ENCODE data around the gene TMEM126A. TPM values are rescaled to one million over a fixed set of nuclear protein-coding genes. Genes with fewer than 3 reads are reported as not detected.
"Not testable (repeated sequence)": the region's sequence is repeated elsewhere in the genome, so short reads cannot be mapped to it uniquely, and the experiment has no call there.

TMEM126A gene
- total RNA-seq, 1 experiment from 2014 or later, result 50.9 TPM

DNA sequence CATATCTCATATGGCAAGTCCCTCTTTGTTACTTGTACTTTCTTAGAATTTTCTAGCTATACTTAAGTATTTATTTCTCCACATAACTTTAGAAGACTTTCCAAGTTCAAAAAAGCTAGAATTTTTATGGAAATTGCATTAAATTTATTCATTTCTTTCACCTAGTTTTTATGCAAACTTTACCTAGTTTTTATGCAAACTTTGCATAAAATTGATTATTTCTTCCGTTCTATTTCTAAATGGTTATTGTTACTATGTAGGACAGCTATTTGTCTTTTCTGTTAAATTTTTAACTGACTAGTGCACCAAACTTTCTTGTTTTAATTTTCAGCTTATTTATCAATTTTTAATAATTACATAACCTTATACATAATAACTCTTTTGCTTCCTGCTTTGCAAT lies 20.4 kb downstream of the TMEM126A start:
- H3K9me3 ChIP-seq (ENCODE audit: control insufficient read depth, insufficient read depth, low read depth, low read length), result no peaks in the 10 kb centered on the region
- intact Hi-C loops (cut with micrococcal nuclease; ENCODE audit: unreplicated experiment) (no loop called here), in situ Hi-C loops (cut with HindIII; ENCODE audit: low pct_unique_long_range_greater_than_20kb, low sequenced_read_pairs) (no loop called here)
- H3K36me3 ChIP-seq (ENCODE audit: control insufficient read depth, insufficient read depth, low read length), result no peaks in the 10 kb centered on the region; the same call in 1 of the 2 replicates
- no peak overlapping the region for H3K27ac ChIP-seq (ENCODE audit: low read length)
- H3K4me3 ChIP-seq (ENCODE audit: low read depth in 2 of 2, low read length in 2 of 2), result no peak overlapping the region
- no TSS peak for BruUV-seq (replicated peaks)
- CTCF ChIA-PET, result no interaction called here
- DNase-seq (ENCODE audit: low read depth, low spot score), result no peak
- POLR2A ChIA-PET, result no interaction called here
- H3K4me1 ChIP-seq (ENCODE audit: control insufficient read depth, insufficient read depth, low read length), result peaks cover 13% of the 10 kb centered on the region
- H3K27me3 ChIP-seq (ENCODE audit: control insufficient read depth, insufficient read depth, low read length), result no peaks in the 10 kb centered on the region
- TF ChIP-seq TCF7L2 (IDR thresholded peaks at IDR 0.05; ENCODE audit: low read depth, low read length) (no peak), POLR2AphosphoS5 (IDR thresholded peaks at IDR 0.05; ENCODE audit: low read depth, low read length) (no peak), SIN3A (IDR thresholded peaks at IDR 0.05; ENCODE audit: borderline replicate concordance, insufficient read depth, low read depth, low read length) (no peak), CTCF (IDR thresholded peaks at IDR 0.05) (no peak), REST (IDR thresholded peaks at IDR 0.05; ENCODE audit: insufficient read depth in 1 of 2, low read depth in 2 of 2, low read length in 1 of 2) (no peak)
- ATAC-seq, result no peak

DNA sequence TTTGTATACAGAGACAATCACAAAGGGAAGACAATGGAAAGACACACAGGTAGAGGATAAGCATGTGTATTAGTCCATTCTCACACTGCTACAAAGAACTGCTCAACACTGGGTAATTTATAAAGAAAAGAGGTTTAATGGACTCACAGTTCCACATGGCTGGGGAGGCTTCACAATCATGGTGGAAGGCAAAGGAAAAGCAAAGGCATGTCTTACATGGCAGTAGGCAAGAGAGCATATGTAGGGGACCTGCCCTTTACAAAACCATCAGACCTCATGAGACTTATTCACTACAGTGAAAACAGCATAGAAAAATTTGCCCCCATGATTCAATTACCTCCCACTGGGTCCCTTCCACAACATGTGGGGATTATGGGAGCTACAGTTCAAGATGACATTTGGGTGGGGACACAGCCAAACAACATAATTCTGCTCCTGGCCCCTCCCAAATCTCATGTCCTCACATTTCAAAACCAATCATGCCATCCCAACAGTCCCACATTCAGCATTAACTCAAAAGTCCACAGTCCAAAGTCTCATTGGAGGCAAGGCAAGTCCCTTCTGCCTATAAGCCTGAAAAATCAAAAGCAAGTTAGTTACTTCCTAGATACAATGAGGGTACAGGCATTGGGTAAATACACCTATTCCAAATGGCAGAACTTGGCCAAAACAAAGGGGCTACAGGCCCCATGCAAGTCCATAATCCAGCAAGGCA lies 23.3 kb downstream of the TMEM126A start:
- H3K27me3 ChIP-seq (ENCODE audit: control insufficient read depth, insufficient read depth, low read length); H3K4me3 ChIP-seq (ENCODE audit: low read depth in 2 of 2, low read length in 2 of 2); BruUV-seq (replicated peaks); in situ Hi-C loops (cut with HindIII; ENCODE audit: low pct_unique_long_range_greater_than_20kb, low sequenced_read_pairs); POLR2A ChIA-PET; H3K4me1 ChIP-seq (ENCODE audit: control insufficient read depth, insufficient read depth, low read length); H3K27ac ChIP-seq (ENCODE audit: low read length); intact Hi-C loops (cut with micrococcal nuclease; ENCODE audit: unreplicated experiment); H3K9me3 ChIP-seq (ENCODE audit: control insufficient read depth, insufficient read depth, low read depth, low read length); H3K36me3 ChIP-seq (ENCODE audit: control insufficient read depth, insufficient read depth, low read length); ATAC-seq; DNase-seq (ENCODE audit: low read depth, low spot score); CTCF ChIA-PET: not testable (repeated sequence)

DNA sequence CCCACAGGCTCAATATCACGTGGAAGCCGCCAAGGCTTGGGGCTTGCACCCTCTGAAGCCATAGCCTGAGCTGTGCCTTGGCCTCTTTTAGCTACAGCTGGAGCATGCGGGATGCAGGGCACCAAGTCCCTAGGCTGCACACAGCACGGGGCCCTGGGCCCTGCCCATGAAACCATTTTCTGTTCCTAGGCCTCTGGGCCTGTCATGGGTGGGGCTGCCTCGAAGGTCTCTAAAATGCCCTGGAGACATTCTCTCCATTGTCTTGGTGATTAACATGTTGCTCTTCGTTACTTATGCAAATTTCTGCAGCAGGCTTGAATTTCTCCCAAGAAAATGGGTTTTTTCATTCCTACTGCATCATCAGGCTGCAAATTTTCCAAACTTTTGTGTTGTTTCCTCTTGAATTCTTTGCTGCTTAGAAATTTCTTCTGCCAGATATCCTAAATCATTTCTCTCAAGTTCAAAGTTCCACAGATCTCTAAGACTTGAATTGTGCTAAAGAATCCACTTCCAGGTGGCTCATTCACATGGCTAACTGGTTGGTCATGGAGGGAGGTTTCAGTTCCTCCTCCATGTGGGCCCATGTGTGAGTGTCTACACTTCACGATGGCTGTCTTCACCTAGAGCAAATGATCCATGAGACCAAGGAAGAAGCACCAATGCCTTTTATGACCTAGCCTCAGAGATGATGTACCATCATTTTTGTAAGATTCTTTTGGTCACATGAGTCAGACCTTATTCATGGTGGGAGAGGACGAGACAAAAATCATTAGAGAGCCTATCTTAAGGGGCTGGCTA lies 24.5 kb downstream of the TMEM126A start:
- Histone ChIP-seq H3K4me3 (ENCODE audit: low read depth in 2 of 2, low read length in 2 of 2) (no peak overlapping the region), H3K27me3 (ENCODE audit: control insufficient read depth, insufficient read depth, low read length) (no peaks in the 10 kb centered on the region), H3K4me1 (ENCODE audit: control insufficient read depth, insufficient read depth, low read length) (no peaks in the 10 kb centered on the region; the same call in 1 of the 2 replicates), H3K9me3 (ENCODE audit: control insufficient read depth, insufficient read depth, low read depth, low read length) (no peaks in the 10 kb centered on the region), H3K36me3 (ENCODE audit: control insufficient read depth, insufficient read depth, low read length) (no peaks in the 10 kb centered on the region), H3K27ac (ENCODE audit: low read length) (no peak overlapping the region)
- ChIA-PET POLR2A (no interaction called here), CTCF (no interaction called here)
- TF ChIP-seq REST (IDR thresholded peaks at IDR 0.05; ENCODE audit: insufficient read depth in 1 of 2, low read depth in 2 of 2, low read length in 1 of 2), result no peak
- no peak for TF ChIP-seq SIN3A (IDR thresholded peaks at IDR 0.05; ENCODE audit: borderline replicate concordance, insufficient read depth, low read depth, low read length)
- TF ChIP-seq CTCF (IDR thresholded peaks at IDR 0.05), result no peak
- no peak for TF ChIP-seq TCF7L2 (IDR thresholded peaks at IDR 0.05; ENCODE audit: low read depth, low read length)
- TF ChIP-seq POLR2AphosphoS5 (IDR thresholded peaks at IDR 0.05; ENCODE audit: low read depth, low read length), result no peak
- intact Hi-C loops (cut with micrococcal nuclease; ENCODE audit: unreplicated experiment), result no loop called here
- DNase-seq (ENCODE audit: low read depth, low spot score), result no peak
- in situ Hi-C loops (cut with HindIII; ENCODE audit: low pct_unique_long_range_greater_than_20kb, low sequenced_read_pairs), result no loop called here
- no peak for ATAC-seq
- BruUV-seq (replicated peaks), result no TSS peak

All from Panc1 (cell line).